ENCODE measurements around the gene ARRDC3.
A peak's percentile ranks its signal among the peaks of the same experiment; 100 is the strongest.

The ARRDC3 gene

GRCh38 chr5:91381239-91381773 is 1.8 kb downstream of the ARRDC3 start:
- no peak for DNase-seq (ENCODE audit: extremely low read depth, low read depth)
- no peak for TF ChIP-seq CTCF (IDR thresholded peaks at IDR 0.05; ENCODE audit: low read depth, low read length, missing control alignments)

GRCh38 chr5:91380491-91381238 is 2.5 kb downstream of the ARRDC3 start:
- DNase-seq (ENCODE audit: extremely low read depth, low read depth), result peak; percentile 85
- H3K4me3 ChIP-seq (replicated peaks; ENCODE audit: low read depth, low read length), result peak overlapping the region; percentile 95
- TF ChIP-seq CTCF (IDR thresholded peaks at IDR 0.05; ENCODE audit: low read depth, low read length, missing control alignments), result no peak

More at GRCh38 chr5:91381239-91381773, 1.8 kb downstream of the ARRDC3 start:
- H3K4me3 ChIP-seq (replicated peaks; ENCODE audit: low read depth, low read length), result peak overlapping the region; percentile 95

- peak overlapping the region; percentile 95 for H3K4me3 ChIP-seq (replicated peaks; ENCODE audit: low read depth, low read length)
- DNase-seq (ENCODE audit: extremely low read depth, low read depth), result peak; percentile 67
- TF ChIP-seq CTCF (IDR thresholded peaks at IDR 0.05; ENCODE audit: low read depth, low read length, missing control alignments), result no peak
These were observed 3.1 kb downstream of the ARRDC3 start for GRCh38 chr5:91379914-91380490.

GRCh38 chr5:91379246-91379913 is 3.7 kb downstream of the ARRDC3 start:
- peak overlapping the region; percentile 95 for H3K4me3 ChIP-seq (replicated peaks; ENCODE audit: low read depth, low read length)
- TF ChIP-seq CTCF (IDR thresholded peaks at IDR 0.05; ENCODE audit: low read depth, low read length, missing control alignments), result no peak
- DNase-seq (ENCODE audit: extremely low read depth, low read depth), result no peak

- TF ChIP-seq CTCF (IDR thresholded peaks at IDR 0.05; ENCODE audit: low read depth, low read length, missing control alignments), result no peak
- DNase-seq (ENCODE audit: extremely low read depth, low read depth), result no peak
- peak overlapping the region; percentile 95; the same call in 1 of the 2 replicates for H3K4me3 ChIP-seq (replicated peaks; ENCODE audit: low read depth, low read length)
These were observed 4.3 kb downstream of the ARRDC3 start for GRCh38 chr5:91378752-91379211.

GRCh38 chr5:91374893-91375520 is 8.1 kb downstream of the ARRDC3 start:
- no peak for TF ChIP-seq CTCF (IDR thresholded peaks at IDR 0.05; ENCODE audit: low read depth, low read length, missing control alignments)
- H3K4me3 ChIP-seq (replicated peaks; ENCODE audit: low read depth, low read length), result no peak overlapping the region
- no peak for DNase-seq (ENCODE audit: extremely low read depth, low read depth)

Data from HFF-Myc (cell line).